Kidney epithelial cell (primary cell): ENCODE measurements around the gene FUCA1. TPM values are rescaled to one million over a fixed set of nuclear protein-coding genes. Genes with fewer than 3 reads are reported as not detected.
"Not testable (repeated sequence)": the region's sequence is repeated elsewhere in the genome, so short reads cannot be mapped to it uniquely, and the experiment has no call there.

Experiments
- DNase-seq: peaks from one replicate; pipeline ENCODE4 v3.0.0-alpha.2; 2010; ENCODE audit warnings: low read depth
- H3K27me3 ChIP-seq: 2 replicates; pipeline ENCODE4 v1.6.0; 2011; ENCODE audit warnings: low read length; ENCODE audit not compliant: control insufficient read depth, insufficient read depth
- H3K36me3 ChIP-seq: 2 replicates; pipeline ENCODE4 v1.5.1; 2011; ENCODE audit warnings: low read length; ENCODE audit not compliant: control insufficient read depth, insufficient read depth
- H3K4me3 ChIP-seq: 2 replicates; pipeline ENCODE4 v1.5.1; 2011; ENCODE audit warnings: low read depth, mild to moderate bottlenecking, control low read depth, low read length
- CTCF ChIP-seq: IDR thresholded peaks from 2 replicates; pipeline ENCODE4 v1.5.1; 2011; ENCODE audit warnings: mild to moderate bottlenecking, moderate library complexity, low read length, control low read depth, inconsistent platforms; ENCODE audit not compliant: insufficient read depth, poor library complexity, severe bottlenecking
- total RNA-seq: library from RNA; depleted of rRNA; stranded (reverse); fragments of >200 nt; gene quantifications from 2 replicates; pipeline ENCODE4 v1.2.3, GENCODE V29; 2015

Gene FUCA1
- total RNA-seq, 1 donor from 2014 or later = 40.7 TPM

GRCh38 chr1:23803674-23804073 lies 64.4 kb downstream of the FUCA1 start:
- no peak overlapping the region for H3K4me3 ChIP-seq
- TF ChIP-seq CTCF = no peak
- H3K27me3 ChIP-seq = no peaks in the 10 kb centered on the region
- no peak for DNase-seq
- no peaks in the 10 kb centered on the region for H3K36me3 ChIP-seq

GRCh38 chr1:23802809-23803342 lies 65.2 kb downstream of the FUCA1 start:
- not testable (repeated sequence) for H3K27me3 ChIP-seq, H3K36me3 ChIP-seq

GRCh38 chr1:23801876-23802275 lies 66.2 kb downstream of the FUCA1 start:
- H3K36me3 ChIP-seq = peaks cover 1% of the 10 kb centered on the region
- no peak for DNase-seq
- no peak overlapping the region for H3K4me3 ChIP-seq
- H3K27me3 ChIP-seq = no peaks in the 10 kb centered on the region
- no peak for TF ChIP-seq CTCF

More at GRCh38 chr1:23802809-23803342, 65.2 kb downstream of the FUCA1 start:
- not testable (repeated sequence) for H3K4me3 ChIP-seq, DNase-seq

GRCh38 chr1:23801338-23801748 lies 66.7 kb downstream of the FUCA1 start:
- Histone ChIP-seq H3K4me3 (peak overlapping the region; percentile 97), H3K27me3 (no peaks in the 10 kb centered on the region), H3K36me3 (peaks cover 2% of the 10 kb centered on the region)
- no peak for TF ChIP-seq CTCF
- no peak for DNase-seq

- Histone ChIP-seq H3K36me3 (peaks cover 2% of the 10 kb centered on the region), H3K27me3 (no peaks in the 10 kb centered on the region), H3K4me3 (peak within 1 kb of the TSS; percentile 97)
- DNase-seq = peak; percentile 74
- TF ChIP-seq CTCF = peak; percentile 11
Observed at GRCh38 chr1:23800400-23801337, 67.4 kb downstream of the FUCA1 start, which contains the start of gene GALE. GALE (minus strand) TSS chr1:23800754; CDS start chr1:23799007, 1,747 bp downstream.

GRCh38 chr1:23799570-23800399 lies 68.3 kb downstream of the FUCA1 start:
- Histone ChIP-seq H3K36me3 (peaks cover 3% of the 10 kb centered on the region), H3K4me3 (peak overlapping the region; percentile 97), H3K27me3 (no peaks in the 10 kb centered on the region)
- no peak for TF ChIP-seq CTCF
- peak; percentile 86 for DNase-seq
